ENCODE measurements around the gene C1orf35.

C1orf35 gene

DNA sequence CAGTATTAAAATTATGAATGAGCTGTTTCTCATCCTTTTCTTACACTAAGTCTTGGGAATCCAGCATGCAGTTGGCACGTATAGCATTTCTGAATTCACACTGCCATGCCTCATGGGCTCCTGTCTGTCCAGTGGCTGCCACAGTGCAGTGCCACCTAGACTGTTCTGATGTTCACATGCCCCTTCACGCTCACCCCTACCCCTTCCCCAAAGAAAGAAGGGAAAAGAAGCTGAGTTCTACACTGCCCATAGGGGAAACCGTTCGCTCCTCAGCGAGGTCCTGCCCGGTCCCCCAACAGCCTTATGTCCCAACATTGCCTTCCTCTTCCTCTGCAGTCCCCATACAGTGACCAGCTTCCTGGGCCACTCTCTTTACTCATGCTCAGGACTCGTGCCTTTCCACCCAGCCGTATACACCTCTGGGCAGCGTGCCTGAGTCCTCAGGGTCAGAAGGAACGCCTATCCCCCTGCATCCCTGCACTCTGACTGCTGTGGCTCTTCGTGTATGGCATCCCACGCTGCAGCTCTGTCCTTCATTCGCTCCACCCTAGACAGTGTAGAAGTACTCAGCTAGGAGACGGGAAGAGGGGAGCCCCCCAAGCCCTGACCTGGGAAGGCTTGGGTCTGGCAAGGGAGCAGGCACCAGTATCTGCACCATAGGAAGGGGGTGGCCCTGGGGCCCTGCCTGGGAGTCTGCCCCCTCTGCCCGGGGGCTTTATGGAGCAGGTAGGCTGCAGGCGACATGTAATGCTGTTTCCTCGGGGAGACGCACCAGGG lies 44.8 kb downstream of the C1orf35 start:
- no peak for DNase-seq (ENCODE audit: low read depth)
- H3K4me3 ChIP-seq (ENCODE audit: low read depth, low read length): no peak overlapping the region
- no peak for TF ChIP-seq CTCF (IDR thresholded peaks at IDR 0.05; ENCODE audit: low read depth, low read length, missing control alignments)
